DOHH2 (cell line): ENCODE measurements around the gene TMSB10.

Experiments used
- H3F3A ChIP-seq: fragments of 200-600 bp; sonication (generic), shearing (Covaris generic); 2 replicates; pipeline ENCODE4 v1.6.0; 2016; ENCODE audit warnings: antibody characterized with exemption, mild to moderate bottlenecking; ENCODE audit not compliant: control insufficient read depth, insufficient read depth
- H3K27ac ChIP-seq: fragments of 200-600 bp; sonication (generic); 2 replicates; pipeline ENCODE4 v1.5.1; 2014; ENCODE audit warnings: low read depth, mild to moderate bottlenecking, low read length, moderate library complexity
- H3K27me3 ChIP-seq: fragments of 200-600 bp; sonication (generic); 2 replicates; pipeline ENCODE4 v1.6.1; 2014; ENCODE audit warnings: mild to moderate bottlenecking, low read length, mixed read lengths; ENCODE audit not compliant: control insufficient read depth
- H3K36me3 ChIP-seq: fragments of 200-600 bp; sonication (generic); 2 replicates; pipeline ENCODE4 v1.6.1; 2014; ENCODE audit warnings: mild to moderate bottlenecking, low read length, moderate library complexity, mixed read lengths; ENCODE audit not compliant: control insufficient read depth
- H3K4me1 ChIP-seq: fragments of 200-600 bp; sonication (generic); 2 replicates; pipeline ENCODE4 v1.6.1; 2014; ENCODE audit warnings: mild to moderate bottlenecking, low read length, mixed read lengths; ENCODE audit not compliant: control insufficient read depth
- H3K4me2 ChIP-seq: fragments of 200-600 bp; sonication (generic); 2 replicates; pipeline ENCODE4 v1.6.0; 2014; ENCODE audit warnings: mild to moderate bottlenecking, low read length, moderate library complexity
- H3K4me3 ChIP-seq: fragments of 200-600 bp; sonication (generic); 2 replicates; pipeline ENCODE4 v1.5.1; 2014; ENCODE audit warnings: mild to moderate bottlenecking, low read length, mixed read lengths
- H3K79me2 ChIP-seq: fragments of 200-600 bp; sonication (generic); 2 replicates; pipeline ENCODE4 v1.6.1; 2014; ENCODE audit warnings: mild to moderate bottlenecking, low read length, mixed read lengths; ENCODE audit not compliant: control insufficient read depth
- H3K9me2 ChIP-seq: fragments of 200-600 bp; sonication (generic); replicated peaks from 2 replicates; pipeline ENCODE4 v1.6.1; 2014; ENCODE audit warnings: mild to moderate bottlenecking, low read length, mixed read lengths; ENCODE audit not compliant: control insufficient read depth
- H3K9me3 ChIP-seq: fragments of 200-600 bp; sonication (generic); 2 replicates; pipeline ENCODE4 v1.6.1; 2014; ENCODE audit warnings: antibody characterized with exemption, low read length, mixed read lengths; ENCODE audit not compliant: control insufficient read depth, insufficient read depth
- H4K20me1 ChIP-seq: fragments of 200-600 bp; sonication (generic); 2 replicates; pipeline ENCODE4 v1.6.0; 2014; ENCODE audit warnings: low read depth, mild to moderate bottlenecking, antibody characterized with exemption, low read length, moderate library complexity; ENCODE audit not compliant: control insufficient read depth, insufficient read depth
- EZH2phosphoT487 ChIP-seq: fragments of 200-600 bp; sonication (generic); IDR thresholded peaks from 2 replicates; pipeline ENCODE4 v1.6.1; 2017; ENCODE audit warnings: borderline replicate concordance, mild to moderate bottlenecking, antibody characterized with exemption, low read length, moderate library complexity, mixed read lengths
- TF ChIP-seq, protein P1 (sequence below): fragments of 200-600 bp; sonication (generic); IDR thresholded peaks from one replicate; pipeline ENCODE4 v1.5.1; 2014; ENCODE audit warnings: antibody characterized with exemption, mild to moderate bottlenecking, low read depth, low read length; ENCODE audit not compliant: poor library complexity, severe bottlenecking

Gene TMSB10

DNA sequence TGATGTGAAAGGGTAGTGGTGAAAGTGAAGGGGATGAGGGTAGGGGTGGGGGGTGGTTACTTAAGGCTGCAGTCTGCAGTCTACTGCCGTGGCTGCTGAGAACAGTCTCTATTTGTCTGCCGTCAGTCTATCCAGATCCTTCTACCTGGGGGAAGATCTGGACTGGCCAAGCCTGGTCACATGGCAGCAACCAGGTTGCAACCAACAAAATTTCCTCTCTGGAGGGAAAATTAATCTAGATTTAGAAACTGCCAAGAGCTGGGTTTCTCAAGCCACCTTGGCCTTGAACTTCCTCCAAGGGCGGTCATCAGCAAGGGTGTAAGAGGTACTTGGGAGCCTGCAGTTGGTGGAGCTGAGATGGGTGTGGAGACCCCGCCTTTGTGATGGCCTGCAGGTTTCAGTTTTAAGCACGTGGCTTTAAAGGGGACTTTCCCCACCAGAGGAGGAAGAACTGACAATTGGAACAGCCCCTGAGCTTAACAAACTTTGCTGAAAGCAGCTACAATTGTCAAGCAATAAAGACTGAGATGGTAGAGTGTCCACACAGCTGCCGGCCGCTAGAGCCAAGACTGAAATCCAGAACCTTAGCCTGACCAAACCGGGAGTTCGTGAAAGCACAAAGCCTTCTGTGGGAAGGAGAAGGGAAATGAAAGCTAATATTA, 34.1 kb downstream of the TMSB10 start:
- H3K9me3 ChIP-seq = no peaks in the 10 kb centered on the region
- H3K27ac ChIP-seq = peak overlapping the region; percentile 62
- H3K79me2 ChIP-seq = no peaks in the 10 kb centered on the region
- TF ChIP-seq, protein P1, sequence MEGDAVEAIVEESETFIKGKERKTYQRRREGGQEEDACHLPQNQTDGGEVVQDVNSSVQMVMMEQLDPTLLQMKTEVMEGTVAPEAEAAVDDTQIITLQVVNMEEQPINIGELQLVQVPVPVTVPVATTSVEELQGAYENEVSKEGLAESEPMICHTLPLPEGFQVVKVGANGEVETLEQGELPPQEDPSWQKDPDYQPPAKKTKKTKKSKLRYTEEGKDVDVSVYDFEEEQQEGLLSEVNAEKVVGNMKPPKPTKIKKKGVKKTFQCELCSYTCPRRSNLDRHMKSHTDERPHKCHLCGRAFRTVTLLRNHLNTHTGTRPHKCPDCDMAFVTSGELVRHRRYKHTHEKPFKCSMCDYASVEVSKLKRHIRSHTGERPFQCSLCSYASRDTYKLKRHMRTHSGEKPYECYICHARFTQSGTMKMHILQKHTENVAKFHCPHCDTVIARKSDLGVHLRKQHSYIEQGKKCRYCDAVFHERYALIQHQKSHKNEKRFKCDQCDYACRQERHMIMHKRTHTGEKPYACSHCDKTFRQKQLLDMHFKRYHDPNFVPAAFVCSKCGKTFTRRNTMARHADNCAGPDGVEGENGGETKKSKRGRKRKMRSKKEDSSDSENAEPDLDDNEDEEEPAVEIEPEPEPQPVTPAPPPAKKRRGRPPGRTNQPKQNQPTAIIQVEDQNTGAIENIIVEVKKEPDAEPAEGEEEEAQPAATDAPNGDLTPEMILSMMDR = no peak
- TF ChIP-seq EZH2phosphoT487 = no peak
- H3K4me1 ChIP-seq = peaks cover 39% of the 10 kb centered on the region
- H3K36me3 ChIP-seq = no peaks in the 10 kb centered on the region
- H3K9me2 ChIP-seq = no peaks in the 10 kb centered on the region
- H3F3A ChIP-seq = peaks cover 9% of the 10 kb centered on the region
- H4K20me1 ChIP-seq = no peaks in the 10 kb centered on the region
- H3K4me3 ChIP-seq = peak overlapping the region; percentile 60
- H3K4me2 ChIP-seq = peak overlapping the region; percentile 72
- H3K27me3 ChIP-seq = no peaks in the 10 kb centered on the region

DNA sequence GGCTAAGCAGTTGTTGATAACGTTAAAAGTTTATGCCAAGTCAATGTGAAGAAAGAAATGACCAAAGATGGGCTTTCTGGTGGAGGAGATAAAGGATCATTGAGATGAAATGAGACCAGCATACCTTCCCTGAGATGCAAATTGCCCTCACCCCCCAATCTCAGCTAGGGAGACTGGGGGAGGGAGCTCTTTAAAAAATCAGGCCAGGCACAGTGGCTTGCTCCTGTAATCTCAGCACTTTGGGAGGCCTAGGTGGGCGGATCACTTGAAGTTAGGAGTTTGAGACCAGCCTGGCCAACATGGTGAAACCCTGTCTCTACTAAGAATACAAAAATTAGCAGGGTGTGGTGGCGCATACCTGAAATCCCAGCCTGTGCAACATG, 34.6 kb downstream of the TMSB10 start:
- peaks cover 9% of the 10 kb centered on the region for H3F3A ChIP-seq
- TF ChIP-seq, protein P1 = no peak
- no peak for TF ChIP-seq EZH2phosphoT487
- H3K27me3 ChIP-seq = no peaks in the 10 kb centered on the region
- peaks cover 41% of the 10 kb centered on the region for H3K4me1 ChIP-seq
- H3K27ac ChIP-seq = peak overlapping the region; percentile 62
- no peaks in the 10 kb centered on the region for H3K36me3 ChIP-seq
- H3K9me3 ChIP-seq = no peaks in the 10 kb centered on the region
- H3K4me3 ChIP-seq = peak overlapping the region; percentile 60
- H4K20me1 ChIP-seq = no peaks in the 10 kb centered on the region
- H3K4me2 ChIP-seq = peak overlapping the region; percentile 72
- H3K79me2 ChIP-seq = no peaks in the 10 kb centered on the region
- no peaks in the 10 kb centered on the region for H3K9me2 ChIP-seq

DNA sequence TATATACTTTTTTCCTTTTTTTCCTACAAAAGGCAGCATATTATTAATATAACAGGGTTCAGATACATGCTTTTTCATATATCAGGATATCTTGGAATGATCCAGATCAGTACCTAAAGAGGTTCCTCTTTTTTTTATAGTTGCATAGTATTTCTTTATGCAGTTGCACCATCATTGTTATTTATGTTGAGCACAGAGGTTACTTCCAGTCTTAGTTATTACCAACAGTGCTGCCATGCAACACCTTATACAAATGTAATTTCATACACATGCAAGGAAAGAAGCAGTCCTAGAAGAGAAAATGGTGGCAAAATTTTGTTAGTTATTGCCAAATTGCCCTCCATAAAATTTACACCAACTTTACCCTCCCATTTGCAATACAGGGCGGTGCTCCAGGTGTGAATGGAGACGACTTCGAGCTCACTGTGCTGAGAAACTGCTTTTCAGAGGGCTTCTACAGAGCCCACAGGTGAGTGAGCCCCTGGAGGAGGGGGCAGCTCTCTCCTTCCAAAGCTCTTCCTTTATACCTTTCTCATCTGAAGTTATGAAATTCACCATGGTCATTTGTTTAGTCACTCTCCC, 35.5 kb downstream of the TMSB10 start:
- Histone ChIP-seq H3F3A (peaks cover 9% of the 10 kb centered on the region), H3K79me2 (no peaks in the 10 kb centered on the region), H4K20me1 (no peaks in the 10 kb centered on the region), H3K36me3 (no peaks in the 10 kb centered on the region), H3K9me3 (no peaks in the 10 kb centered on the region), H3K27me3 (no peaks in the 10 kb centered on the region), H3K4me3 (no peak overlapping the region), H3K9me2 (no peaks in the 10 kb centered on the region), H3K4me1 (peaks cover 49% of the 10 kb centered on the region), H3K4me2 (no peak overlapping the region), H3K27ac (no peak overlapping the region)
- no peak for TF ChIP-seq EZH2phosphoT487
- TF ChIP-seq, protein P1 = no peak
